HG03565 (cell line): Measurements from ENCODE around the gene SCYGR3.

ENCODE experiments used
- ATAC-seq: cut with Tn5 transposase; IDR thresholded peaks from one replicate; pipeline ENCODE4 v1.9.1; 2021; ENCODE audit warnings: mild to moderate bottlenecking, moderate library complexity; ENCODE audit not compliant: unreplicated experiment

The SCYGR3 gene

GRCh38 chr2:227565080-227565479 is 49.6 kb downstream of the SCYGR3 start:
- ATAC-seq = no peak
